WTC11 (cell line): ENCODE results near the gene ZNF236. TPM values are rescaled to one million over a fixed set of nuclear protein-coding genes. Genes with fewer than 3 reads are reported as not detected.

ENCODE experiments used
- ATAC-seq: fragments of 200-7000 bp; cut with Tn5 transposase; 2 replicates; pipeline ENCODE4 v1.10.0; 2021; ENCODE audit warnings: mild to moderate bottlenecking, moderate library complexity
- CTCF ChIA-PET: fragments of 300-600 bp; sonication (Branson Sonifier 250); formaldehyde crosslinking; loops from one replicate; lab custom pipeline; 2021; ENCODE audit warnings: antibody characterized with exemption; lab: Charles Lee
- POLR2A ChIA-PET: fragments of 350-600 bp; sonication (Branson Sonifier 250); formaldehyde crosslinking; loops from one replicate; lab custom pipeline; 2021; ENCODE audit warnings: antibody characterized with exemption; lab: Charles Lee
- DNase-seq: peaks from one replicate; pipeline ENCODE4 v3.0.0; 2021; ENCODE audit warnings: low spot score
- H3K27ac Mint-ChIP-seq: 2 replicates; pipeline ENCODE4 v1.8.0; 2021; ENCODE audit warnings: mixed read lengths
- H3K27me3 Mint-ChIP-seq: 2 replicates; pipeline ENCODE4 v1.8.0; 2021; ENCODE audit warnings: low read depth, mild to moderate bottlenecking, moderate library complexity, mixed read lengths
- H3K36me3 Mint-ChIP-seq: 2 replicates; pipeline ENCODE4 v1.8.0; 2021; ENCODE audit warnings: mixed read lengths
- H3K4me1 Mint-ChIP-seq: 2 replicates; pipeline ENCODE4 v1.8.0; 2022; ENCODE audit warnings: mixed read lengths
- H3K4me3 Mint-ChIP-seq: 2 replicates; pipeline ENCODE4 v1.8.0; 2021; ENCODE audit warnings: mild to moderate bottlenecking, moderate library complexity, mixed read lengths
- H3K9me3 Mint-ChIP-seq: 2 replicates; pipeline ENCODE4 v1.8.0; 2021; ENCODE audit warnings: mixed read lengths
- ELF4 ChIP-seq: sonication (generic); formaldehyde crosslinking; IDR thresholded peaks from 2 replicates; pipeline ENCODE4 v1.8.1; 2022; ENCODE audit warnings: low read depth, mild to moderate bottlenecking, moderate library complexity, missing genetic modification reagents
- GRHL2 ChIP-seq: fragments of 250-450 bp; sonication (Bioruptor Pico); IDR thresholded peaks from 2 replicates; pipeline ENCODE4 v1.8.0; 2022; ENCODE audit warnings: mild to moderate bottlenecking, moderate library complexity; ENCODE audit not compliant: insufficient replicate concordance, severe bottlenecking
- HMGA2 ChIP-seq: fragments of 250-450 bp; sonication (Bioruptor Pico); IDR thresholded peaks from 2 replicates; pipeline ENCODE4 v1.4.0; 2021; ENCODE audit warnings: mild to moderate bottlenecking, moderate library complexity
- IRF2 ChIP-seq: sonication (generic); formaldehyde crosslinking; IDR thresholded peaks from 2 replicates; pipeline ENCODE4 v1.8.0; 2022; ENCODE audit warnings: low read depth, missing genetic modification reagents, borderline replicate concordance
- NFE2L1 ChIP-seq: sonication (generic); formaldehyde crosslinking; IDR thresholded peaks from 2 replicates; pipeline ENCODE4 v1.8.1; 2023; ENCODE audit warnings: missing genetic modification reagents
- SMAD3 ChIP-seq: sonication (generic); formaldehyde crosslinking; IDR thresholded peaks from 2 replicates; pipeline ENCODE4 v1.8.0; 2022; ENCODE audit warnings: missing genetic modification reagents, mild to moderate bottlenecking, borderline replicate concordance
- TCF7 ChIP-seq: sonication (generic); formaldehyde crosslinking; IDR thresholded peaks from 2 replicates; pipeline ENCODE4 v1.8.0; 2022; ENCODE audit warnings: mild to moderate bottlenecking, low read depth, missing genetic modification reagents, moderate library complexity
- ZBTB21 ChIP-seq: sonication (generic); formaldehyde crosslinking; IDR thresholded peaks from 2 replicates; pipeline ENCODE4 v1.8.1; 2023; ENCODE audit warnings: mild to moderate bottlenecking, missing genetic modification reagents, borderline replicate concordance
- ZNF263 ChIP-seq: sonication (generic); formaldehyde crosslinking; IDR thresholded peaks from 2 replicates; pipeline ENCODE4 v1.8.1; 2022; ENCODE audit warnings: low read depth, mild to moderate bottlenecking, moderate library complexity, missing genetic modification reagents
- ZNF317 ChIP-seq: sonication (generic); formaldehyde crosslinking; IDR thresholded peaks from 2 replicates; pipeline ENCODE4 v1.8.1; 2023; ENCODE audit warnings: low read depth, mild to moderate bottlenecking, moderate library complexity, missing genetic modification reagents, borderline replicate concordance
- ZNF512 ChIP-seq: sonication (generic); formaldehyde crosslinking; IDR thresholded peaks from 2 replicates; pipeline ENCODE4 v1.8.1; 2022; ENCODE audit warnings: missing genetic modification reagents, borderline replicate concordance
- ZNF532 ChIP-seq: fragments of 250-450 bp; sonication (Bioruptor Pico); IDR thresholded peaks from 2 replicates; pipeline ENCODE4 v1.9.0; 2021; ENCODE audit warnings: mild to moderate bottlenecking, borderline replicate concordance
- ZSCAN18 ChIP-seq: fragments of 250-450 bp; sonication (Bioruptor Pico); IDR thresholded peaks from 2 replicates; pipeline ENCODE4 v2.1.2; 2022; ENCODE audit warnings: mild to moderate bottlenecking, moderate library complexity
- total RNA-seq: library from RNA; stranded (reverse); gene quantifications from 3 replicates; pipeline ENCODE4 v1.2.3, GENCODE V29; 2021
- TF ChIP-seq, protein P1 (sequence below): sonication (generic); formaldehyde crosslinking; IDR thresholded peaks from 2 replicates; pipeline ENCODE4 v1.8.0; 2022; ENCODE audit warnings: mild to moderate bottlenecking, missing genetic modification reagents
- TF ChIP-seq, protein P2 (sequence below): sonication (generic); formaldehyde crosslinking; IDR thresholded peaks from 2 replicates; pipeline ENCODE4 v1.8.0; 2023; ENCODE audit warnings: missing genetic modification reagents, mild to moderate bottlenecking, borderline replicate concordance
- TF ChIP-seq, protein P3 (sequence below): fragments of 200-600 bp; IDR thresholded peaks from 2 replicates; pipeline ENCODE4 v1.8.0; 2022; ENCODE audit warnings: antibody characterized with exemption
- TF ChIP-seq, protein P4 (sequence below): sonication (generic); formaldehyde crosslinking; IDR thresholded peaks from 2 replicates; pipeline ENCODE4 v1.8.1; 2023; ENCODE audit warnings: mild to moderate bottlenecking, missing genetic modification reagents, moderate library complexity

Gene ZNF236
- total RNA-seq, 1 experiment from 2014 or later: 19.9 TPM

- no peak overlapping the region for H3K27ac Mint-ChIP-seq
- no peaks in the 10 kb centered on the region for H3K27me3 Mint-ChIP-seq
- TF ChIP-seq ZBTB21 (CRISPR knock-in tag): no peak
- DNase-seq: no peak
- CTCF ChIA-PET: interaction anchor here (1.1 kb wide), 1 partner anchor 150 kb away, joined by 3 read pairs; no protein-coding TSS in a partner anchor
- H3K36me3 Mint-ChIP-seq: peaks cover 39% of the 10 kb centered on the region
- H3K9me3 Mint-ChIP-seq: peaks cover under 1% of the 10 kb centered on the region; the same call in 1 of the 2 replicates
- H3K4me3 Mint-ChIP-seq: no peak overlapping the region
- POLR2A ChIA-PET: no interaction called here
- no peak for ATAC-seq
- H3K4me1 Mint-ChIP-seq: 0 out of 2 replicates have a peak, but pooled peaks cover 3% of the 10 kb centered on the region
Observed at GRCh38 chr18:76951456-76952247, 129.3 kb downstream of the ZNF236 start.

DNA sequence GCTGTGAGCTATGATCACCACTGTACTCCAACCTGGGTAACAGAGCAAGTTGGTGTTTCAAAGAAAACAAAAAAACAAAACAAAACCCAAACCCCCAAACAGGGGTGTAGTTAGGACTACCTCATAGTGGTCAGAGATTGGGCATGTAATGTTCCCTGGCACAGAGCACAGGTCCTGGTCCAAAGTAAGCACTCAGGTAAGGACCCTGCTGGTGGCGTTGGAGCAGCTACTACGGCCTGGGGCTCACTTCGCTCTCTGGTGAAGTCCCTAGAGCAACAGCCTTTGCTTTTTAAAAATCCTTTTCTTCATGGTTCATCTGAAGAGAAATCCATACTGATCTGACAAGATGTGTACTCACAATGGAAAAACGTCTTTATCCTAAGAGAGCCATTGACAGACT is 130.4 kb downstream of the ZNF236 start:
- Mint-ChIP-seq H3K4me1 (0 out of 2 replicates have a peak, but pooled peaks cover 3% of the 10 kb centered on the region), H3K36me3 (peaks cover 34% of the 10 kb centered on the region), H3K27ac (peak overlapping the region; percentile 71), H3K9me3 (no peaks in the 10 kb centered on the region), H3K4me3 (no peak overlapping the region), H3K27me3 (no peaks in the 10 kb centered on the region)
- no peak for DNase-seq
- TF ChIP-seq, protein P1, sequence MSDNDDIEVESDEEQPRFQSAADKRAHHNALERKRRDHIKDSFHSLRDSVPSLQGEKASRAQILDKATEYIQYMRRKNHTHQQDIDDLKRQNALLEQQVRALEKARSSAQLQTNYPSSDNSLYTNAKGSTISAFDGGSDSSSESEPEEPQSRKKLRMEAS (CRISPR knock-in tag): no peak
- TF ChIP-seq HMGA2 (CRISPR knock-in tag) (no peak), GRHL2 (CRISPR knock-in tag) (no peak), ZNF532 (no peak), ELF4 (CRISPR knock-in tag) (no peak), ZNF317 (no peak), ZSCAN18 (CRISPR knock-in tag) (no peak), TCF7 (no peak), NFE2L1 (CRISPR knock-in tag) (no peak), ZNF263 (no peak), ZNF512 (CRISPR knock-in tag) (no peak), IRF2 (CRISPR knock-in tag) (no peak), SMAD3 (CRISPR knock-in tag) (no peak)
- TF ChIP-seq, protein P2, sequence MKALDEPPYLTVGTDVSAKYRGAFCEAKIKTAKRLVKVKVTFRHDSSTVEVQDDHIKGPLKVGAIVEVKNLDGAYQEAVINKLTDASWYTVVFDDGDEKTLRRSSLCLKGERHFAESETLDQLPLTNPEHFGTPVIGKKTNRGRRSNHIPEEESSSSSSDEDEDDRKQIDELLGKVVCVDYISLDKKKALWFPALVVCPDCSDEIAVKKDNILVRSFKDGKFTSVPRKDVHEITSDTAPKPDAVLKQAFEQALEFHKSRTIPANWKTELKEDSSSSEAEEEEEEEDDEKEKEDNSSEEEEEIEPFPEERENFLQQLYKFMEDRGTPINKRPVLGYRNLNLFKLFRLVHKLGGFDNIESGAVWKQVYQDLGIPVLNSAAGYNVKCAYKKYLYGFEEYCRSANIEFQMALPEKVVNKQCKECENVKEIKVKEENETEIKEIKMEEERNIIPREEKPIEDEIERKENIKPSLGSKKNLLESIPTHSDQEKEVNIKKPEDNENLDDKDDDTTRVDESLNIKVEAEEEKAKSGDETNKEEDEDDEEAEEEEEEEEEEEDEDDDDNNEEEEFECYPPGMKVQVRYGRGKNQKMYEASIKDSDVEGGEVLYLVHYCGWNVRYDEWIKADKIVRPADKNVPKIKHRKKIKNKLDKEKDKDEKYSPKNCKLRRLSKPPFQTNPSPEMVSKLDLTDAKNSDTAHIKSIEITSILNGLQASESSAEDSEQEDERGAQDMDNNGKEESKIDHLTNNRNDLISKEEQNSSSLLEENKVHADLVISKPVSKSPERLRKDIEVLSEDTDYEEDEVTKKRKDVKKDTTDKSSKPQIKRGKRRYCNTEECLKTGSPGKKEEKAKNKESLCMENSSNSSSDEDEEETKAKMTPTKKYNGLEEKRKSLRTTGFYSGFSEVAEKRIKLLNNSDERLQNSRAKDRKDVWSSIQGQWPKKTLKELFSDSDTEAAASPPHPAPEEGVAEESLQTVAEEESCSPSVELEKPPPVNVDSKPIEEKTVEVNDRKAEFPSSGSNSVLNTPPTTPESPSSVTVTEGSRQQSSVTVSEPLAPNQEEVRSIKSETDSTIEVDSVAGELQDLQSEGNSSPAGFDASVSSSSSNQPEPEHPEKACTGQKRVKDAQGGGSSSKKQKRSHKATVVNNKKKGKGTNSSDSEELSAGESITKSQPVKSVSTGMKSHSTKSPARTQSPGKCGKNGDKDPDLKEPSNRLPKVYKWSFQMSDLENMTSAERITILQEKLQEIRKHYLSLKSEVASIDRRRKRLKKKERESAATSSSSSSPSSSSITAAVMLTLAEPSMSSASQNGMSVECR (CRISPR knock-in tag): no peak
- TF ChIP-seq, protein P3, sequence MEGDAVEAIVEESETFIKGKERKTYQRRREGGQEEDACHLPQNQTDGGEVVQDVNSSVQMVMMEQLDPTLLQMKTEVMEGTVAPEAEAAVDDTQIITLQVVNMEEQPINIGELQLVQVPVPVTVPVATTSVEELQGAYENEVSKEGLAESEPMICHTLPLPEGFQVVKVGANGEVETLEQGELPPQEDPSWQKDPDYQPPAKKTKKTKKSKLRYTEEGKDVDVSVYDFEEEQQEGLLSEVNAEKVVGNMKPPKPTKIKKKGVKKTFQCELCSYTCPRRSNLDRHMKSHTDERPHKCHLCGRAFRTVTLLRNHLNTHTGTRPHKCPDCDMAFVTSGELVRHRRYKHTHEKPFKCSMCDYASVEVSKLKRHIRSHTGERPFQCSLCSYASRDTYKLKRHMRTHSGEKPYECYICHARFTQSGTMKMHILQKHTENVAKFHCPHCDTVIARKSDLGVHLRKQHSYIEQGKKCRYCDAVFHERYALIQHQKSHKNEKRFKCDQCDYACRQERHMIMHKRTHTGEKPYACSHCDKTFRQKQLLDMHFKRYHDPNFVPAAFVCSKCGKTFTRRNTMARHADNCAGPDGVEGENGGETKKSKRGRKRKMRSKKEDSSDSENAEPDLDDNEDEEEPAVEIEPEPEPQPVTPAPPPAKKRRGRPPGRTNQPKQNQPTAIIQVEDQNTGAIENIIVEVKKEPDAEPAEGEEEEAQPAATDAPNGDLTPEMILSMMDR: no peak
- TF ChIP-seq, protein P4, sequence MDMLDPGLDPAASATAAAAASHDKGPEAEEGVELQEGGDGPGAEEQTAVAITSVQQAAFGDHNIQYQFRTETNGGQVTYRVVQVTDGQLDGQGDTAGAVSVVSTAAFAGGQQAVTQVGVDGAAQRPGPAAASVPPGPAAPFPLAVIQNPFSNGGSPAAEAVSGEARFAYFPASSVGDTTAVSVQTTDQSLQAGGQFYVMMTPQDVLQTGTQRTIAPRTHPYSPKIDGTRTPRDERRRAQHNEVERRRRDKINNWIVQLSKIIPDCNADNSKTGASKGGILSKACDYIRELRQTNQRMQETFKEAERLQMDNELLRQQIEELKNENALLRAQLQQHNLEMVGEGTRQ (CRISPR knock-in tag): no peak
- ATAC-seq: no peak
- POLR2A ChIA-PET: no interaction called here
- CTCF ChIA-PET: no interaction called here
